ENCODE measurements around the gene DENND11. TPM values are rescaled to one million over a fixed set of nuclear protein-coding genes. Genes with fewer than 3 reads are reported as not detected.
A peak's percentile ranks its signal among the peaks of the same experiment; 100 is the strongest.

DENND11 gene
- total and polyA plus RNA-seq, 7 donors: 1.7 to 5.7 (median 4.4) TPM

- intact Hi-C loops (cut with DNase I): no loop called here
- TF ChIP-seq CTCF (IDR thresholded peaks at IDR 0.05): no peak
- no peak overlapping the region for H3K4me3 ChIP-seq
- peaks cover 11% of the 10 kb centered on the region for H3K4me1 ChIP-seq
- ATAC-seq: no peak
- no peak overlapping the region for H3K27ac ChIP-seq
- H3K9me3 ChIP-seq: no peaks in the 10 kb centered on the region
- 91 to 95% (median 92%) methylated on average over 1 of the region's 1 CpG for WGBS, 3 donors
- H3K27me3 ChIP-seq (ENCODE audit: insufficient read depth in 3 of 3, low read length in 2 of 3): no peaks in the 10 kb centered on the region
- no peaks in the 10 kb centered on the region for H3K36me3 ChIP-seq (ENCODE audit: insufficient read depth in 1 of 2, low read depth in 1 of 2)
- no peak for DNase-seq
Observed at GRCh38 chr7:141706239-141707064, 4.5 kb upstream of the DENND11 start.

- no peak for DNase-seq
- H3K27me3 ChIP-seq (ENCODE audit: insufficient read depth in 3 of 3, low read length in 2 of 3): no peaks in the 10 kb centered on the region
- intact Hi-C loops (cut with DNase I): no loop called here
- no peak for TF ChIP-seq CTCF (IDR thresholded peaks at IDR 0.05)
- no peaks in the 10 kb centered on the region for H3K36me3 ChIP-seq (ENCODE audit: insufficient read depth in 1 of 2, low read depth in 1 of 2)
- H3K27ac ChIP-seq: no peak overlapping the region
- peaks cover 11% of the 10 kb centered on the region for H3K4me1 ChIP-seq
- H3K9me3 ChIP-seq: no peaks in the 10 kb centered on the region
- no peak overlapping the region for H3K4me3 ChIP-seq
- 90 to 94% (median 92%) methylated on average over 5 of the region's 5 CpGs for WGBS, 3 donors
- no peak for ATAC-seq
Observed at GRCh38 chr7:141704741-141705140, 2.8 kb upstream of the DENND11 start.

GRCh38 chr7:141704112-141704511 lies 2.1 kb upstream of the DENND11 start:
- no peak for DNase-seq
- no peak overlapping the region for H3K27ac ChIP-seq
- WGBS, 3 donors: 79 to 85% (median 82%) methylated on average over 3 of the region's 3 CpGs
- TF ChIP-seq CTCF (IDR thresholded peaks at IDR 0.05): no peak
- H3K36me3 ChIP-seq (ENCODE audit: insufficient read depth in 1 of 2, low read depth in 1 of 2): no peaks in the 10 kb centered on the region
- intact Hi-C loops (cut with DNase I): no loop called here
- no peak overlapping the region for H3K4me3 ChIP-seq
- H3K9me3 ChIP-seq: no peaks in the 10 kb centered on the region
- ATAC-seq: no peak
- peaks cover 11% of the 10 kb centered on the region for H3K4me1 ChIP-seq
- H3K27me3 ChIP-seq (ENCODE audit: insufficient read depth in 3 of 3, low read length in 2 of 3): no peaks in the 10 kb centered on the region

GRCh38 chr7:141702892-141703291 lies 926 bp upstream of the DENND11 start:
- Histone ChIP-seq H3K9me3 (no peaks in the 10 kb centered on the region), H3K27ac (no peak overlapping the region), H3K36me3 (ENCODE audit: insufficient read depth in 1 of 2, low read depth in 1 of 2) (no peaks in the 10 kb centered on the region), H3K27me3 (ENCODE audit: insufficient read depth in 3 of 3, low read length in 2 of 3) (no peaks in the 10 kb centered on the region), H3K4me1 (peaks cover 11% of the 10 kb centered on the region), H3K4me3 (peak overlapping the region; percentile 84)
- DNase-seq (no peak), ATAC-seq (no peak)
- intact Hi-C loops (cut with DNase I): no loop called here
- WGBS, 3 donors: 52 to 84% (median 52%) methylated on average over 4 of the region's 4 CpGs
- no peak for TF ChIP-seq CTCF (IDR thresholded peaks at IDR 0.05)
